ENCODE results near the gene GABRB1.
"Not testable (repeated sequence)": the region's sequence is repeated elsewhere in the genome, so short reads cannot be mapped to it uniquely, and the experiment has no call there.

The GABRB1 gene

GRCh38 chr4:47289805-47290204 lies 258.4 kb downstream of the GABRB1 start:
- Histone ChIP-seq H3K9me3 (no peaks in the 10 kb centered on the region), H3K4me1 (no peaks in the 10 kb centered on the region), H3K4me3 (ENCODE audit: low read depth, low read length) (no peak overlapping the region), H3K27me3 (no peaks in the 10 kb centered on the region), H3K36me3 (no peaks in the 10 kb centered on the region)
- no peak for TF ChIP-seq CTCF (IDR thresholded peaks at IDR 0.05; ENCODE audit: low read depth, low read length)
- DNase-seq, result no peak

GRCh38 chr4:47290873-47291272 lies 259.5 kb downstream of the GABRB1 start:
- H3K36me3 ChIP-seq; H3K4me1 ChIP-seq; DNase-seq; H3K4me3 ChIP-seq (ENCODE audit: low read depth, low read length); H3K27me3 ChIP-seq; H3K9me3 ChIP-seq: not testable (repeated sequence)

DNA sequence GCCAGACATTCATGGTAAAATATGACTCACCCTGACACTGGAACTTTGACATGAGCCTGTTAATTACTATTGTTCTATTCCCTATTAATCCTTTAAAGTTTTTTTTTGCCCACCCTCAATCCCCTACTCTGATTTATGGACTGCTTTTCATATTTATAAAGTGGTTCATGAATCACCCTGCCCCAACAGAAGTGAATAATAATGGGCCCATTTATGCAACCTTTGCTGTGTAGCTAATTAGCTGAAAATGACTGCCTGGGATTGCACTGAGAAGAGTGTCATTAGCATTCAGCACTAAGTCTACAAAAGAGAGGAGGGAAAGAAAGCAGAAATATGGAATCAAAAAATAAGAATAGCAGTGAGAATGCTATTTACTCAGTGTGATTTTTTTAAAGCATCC lies 277.8 kb downstream of the GABRB1 start:
- H3K36me3 ChIP-seq, result no peaks in the 10 kb centered on the region
- no peaks in the 10 kb centered on the region for H3K9me3 ChIP-seq
- no peak for DNase-seq
- 0 out of 2 replicates have a peak, but pooled peaks cover 4% of the 10 kb centered on the region for H3K27me3 ChIP-seq
- no peak for TF ChIP-seq CTCF (IDR thresholded peaks at IDR 0.05; ENCODE audit: low read depth, low read length)
- H3K4me1 ChIP-seq, result no peaks in the 10 kb centered on the region; the same call in 1 of the 2 replicates
- H3K4me3 ChIP-seq (ENCODE audit: low read depth, low read length), result no peak overlapping the region

- Histone ChIP-seq H3K4me1 (no peaks in the 10 kb centered on the region), H3K36me3 (no peaks in the 10 kb centered on the region), H3K4me3 (ENCODE audit: low read depth, low read length) (no peak overlapping the region), H3K27me3 (no peaks in the 10 kb centered on the region), H3K9me3 (no peaks in the 10 kb centered on the region)
- no peak for TF ChIP-seq CTCF (IDR thresholded peaks at IDR 0.05; ENCODE audit: low read depth, low read length)
- no peak for DNase-seq
Measured at GRCh38 chr4:47312170-47312569, 280.8 kb downstream of the GABRB1 start.

GRCh38 chr4:47313384-47313783 lies 282.0 kb downstream of the GABRB1 start:
- no peak for TF ChIP-seq CTCF (IDR thresholded peaks at IDR 0.05; ENCODE audit: low read depth, low read length)
- Histone ChIP-seq H3K27me3 (no peaks in the 10 kb centered on the region), H3K9me3 (no peaks in the 10 kb centered on the region), H3K36me3 (no peaks in the 10 kb centered on the region), H3K4me1 (no peaks in the 10 kb centered on the region), H3K4me3 (ENCODE audit: low read depth, low read length) (no peak overlapping the region)
- DNase-seq, result no peak

GRCh38 chr4:47315346-47315745 lies 284.0 kb downstream of the GABRB1 start:
- DNase-seq, result no peak
- Histone ChIP-seq H3K27me3 (no peaks in the 10 kb centered on the region), H3K9me3 (no peaks in the 10 kb centered on the region), H3K4me1 (no peaks in the 10 kb centered on the region), H3K4me3 (ENCODE audit: low read depth, low read length) (no peak overlapping the region), H3K36me3 (no peaks in the 10 kb centered on the region)
- TF ChIP-seq CTCF (IDR thresholded peaks at IDR 0.05; ENCODE audit: low read depth, low read length), result no peak

- no peaks in the 10 kb centered on the region for H3K27me3 ChIP-seq
- H3K36me3 ChIP-seq, result no peaks in the 10 kb centered on the region
- no peak for DNase-seq
- H3K9me3 ChIP-seq, result no peaks in the 10 kb centered on the region
- no peaks in the 10 kb centered on the region for H3K4me1 ChIP-seq
- no peak for TF ChIP-seq CTCF (IDR thresholded peaks at IDR 0.05; ENCODE audit: low read depth, low read length)
- H3K4me3 ChIP-seq (ENCODE audit: low read depth, low read length), result no peak overlapping the region
Measured at GRCh38 chr4:47326025-47326424, 294.7 kb downstream of the GABRB1 start.

All from BE2C (cell line).